ENCODE measurements around the gene DIAPH3.

Gene DIAPH3

DNA sequence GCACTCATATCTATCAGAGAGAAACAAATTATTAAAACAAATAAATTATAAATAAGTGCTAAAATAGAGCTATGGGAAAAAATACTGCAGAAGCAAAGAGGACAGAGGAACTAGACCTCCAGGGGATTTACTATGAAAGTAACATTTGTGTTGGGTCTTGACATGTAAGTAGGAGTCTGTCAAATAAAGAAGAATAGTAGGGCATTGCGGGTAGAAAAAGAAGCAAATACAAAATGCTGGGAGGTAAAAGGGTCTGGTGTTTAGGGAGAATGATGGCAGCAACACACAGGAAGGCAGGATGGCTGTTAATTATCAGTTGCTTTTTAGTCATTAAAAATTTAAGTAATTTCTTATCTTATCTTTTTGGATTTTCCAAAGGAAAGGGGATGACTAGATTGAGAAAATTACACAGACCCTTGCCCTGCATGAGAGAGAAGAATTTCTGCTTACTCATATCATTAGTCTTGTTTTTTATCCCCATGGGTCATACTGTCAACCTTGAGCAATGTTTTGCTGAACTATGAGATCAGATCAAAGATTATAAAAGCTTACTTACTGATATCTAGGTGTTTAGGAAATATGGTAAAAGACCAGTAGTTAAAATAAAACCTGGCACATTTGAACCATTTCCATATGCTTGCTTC, 472.7 kb downstream of the DIAPH3 start:
- in situ Hi-C loops (cut with MboI; ENCODE audit: low pct_unique_long_range_greater_than_20kb, low sequenced_read_pairs, unreplicated experiment), result loop anchor here (25.0 kb wide), 3 partner anchors 221 to 746 kb away; no protein-coding TSS in a partner anchor

GRCh38 chr13:59689057-59689456, 474.7 kb downstream of the DIAPH3 start:
- in situ Hi-C loops (cut with MboI; ENCODE audit: low pct_unique_long_range_greater_than_20kb, low sequenced_read_pairs, unreplicated experiment), result loop anchor here (25.0 kb wide), 3 partner anchors 223 to 748 kb away; no protein-coding TSS in a partner anchor

More for the DNA sequence above, 472.7 kb downstream of the DIAPH3 start:
- TF ChIP-seq CTCF (IDR thresholded peaks at IDR 0.05; ENCODE audit: extremely low read depth, insufficient read depth, missing control alignments), result no peak
- no peak for DNase-seq (ENCODE audit: low spot score)

GRCh38 chr13:59686798-59687394, 476.8 kb downstream of the DIAPH3 start:
- TF ChIP-seq CTCF (IDR thresholded peaks at IDR 0.05; ENCODE audit: extremely low read depth, insufficient read depth, missing control alignments), result no peak
- DNase-seq (ENCODE audit: low spot score), result no peak
- in situ Hi-C loops (cut with MboI; ENCODE audit: low pct_unique_long_range_greater_than_20kb, low sequenced_read_pairs, unreplicated experiment), result loop anchor here (25.0 kb wide), 3 partner anchors 225 to 750 kb away; no protein-coding TSS in a partner anchor

More at GRCh38 chr13:59689057-59689456, 474.7 kb downstream of the DIAPH3 start:
- no peak for DNase-seq (ENCODE audit: low spot score)
- TF ChIP-seq CTCF (IDR thresholded peaks at IDR 0.05; ENCODE audit: extremely low read depth, insufficient read depth, missing control alignments), result no peak

- no peak for DNase-seq (ENCODE audit: low spot score)
- no peak for TF ChIP-seq CTCF (IDR thresholded peaks at IDR 0.05; ENCODE audit: extremely low read depth, insufficient read depth, missing control alignments)
- in situ Hi-C loops (cut with MboI; ENCODE audit: low pct_unique_long_range_greater_than_20kb, low sequenced_read_pairs, unreplicated experiment), result loop anchor here (25.0 kb wide), 3 partner anchors 228 to 753 kb away; no protein-coding TSS in a partner anchor
Observed at GRCh38 chr13:59684105-59684504, 479.6 kb downstream of the DIAPH3 start.

DNA sequence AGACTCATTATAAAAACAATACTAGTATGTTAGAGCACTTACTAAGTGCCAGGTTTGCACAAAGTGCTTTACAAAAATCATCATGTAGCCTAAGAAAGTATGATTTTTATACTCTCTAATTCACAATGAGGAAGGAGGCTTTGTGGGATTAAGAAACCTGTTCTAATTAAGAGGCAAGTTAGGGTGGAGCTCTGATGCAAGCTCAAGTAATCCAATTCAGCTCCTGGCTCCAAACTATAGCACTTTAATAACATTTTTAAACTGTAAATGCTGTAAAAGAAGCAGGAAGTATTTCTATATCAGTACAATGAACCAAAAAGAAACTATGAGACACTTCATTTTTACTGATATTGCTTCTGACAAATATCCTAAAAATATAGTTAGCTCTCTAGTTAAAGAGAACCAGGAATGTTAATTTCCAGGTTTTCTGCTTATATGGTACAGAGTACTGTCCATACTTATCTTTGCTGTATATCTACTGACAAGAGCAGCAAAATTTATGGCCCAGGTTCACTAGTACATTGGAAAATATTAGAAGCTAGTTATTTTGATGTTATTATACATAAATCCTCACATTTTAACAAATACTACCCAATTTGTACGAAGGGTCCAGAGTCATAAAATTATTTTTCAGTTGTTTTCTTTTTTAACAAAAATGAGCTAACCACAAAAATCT, 482.0 kb downstream of the DIAPH3 start:
- no peak for TF ChIP-seq CTCF (IDR thresholded peaks at IDR 0.05; ENCODE audit: extremely low read depth, insufficient read depth, missing control alignments)
- DNase-seq (ENCODE audit: low spot score), result no peak
- in situ Hi-C loops (cut with MboI; ENCODE audit: low pct_unique_long_range_greater_than_20kb, low sequenced_read_pairs, unreplicated experiment), result loop anchor here (25.0 kb wide), 3 partner anchors 231 to 756 kb away; no protein-coding TSS in a partner anchor

DNA sequence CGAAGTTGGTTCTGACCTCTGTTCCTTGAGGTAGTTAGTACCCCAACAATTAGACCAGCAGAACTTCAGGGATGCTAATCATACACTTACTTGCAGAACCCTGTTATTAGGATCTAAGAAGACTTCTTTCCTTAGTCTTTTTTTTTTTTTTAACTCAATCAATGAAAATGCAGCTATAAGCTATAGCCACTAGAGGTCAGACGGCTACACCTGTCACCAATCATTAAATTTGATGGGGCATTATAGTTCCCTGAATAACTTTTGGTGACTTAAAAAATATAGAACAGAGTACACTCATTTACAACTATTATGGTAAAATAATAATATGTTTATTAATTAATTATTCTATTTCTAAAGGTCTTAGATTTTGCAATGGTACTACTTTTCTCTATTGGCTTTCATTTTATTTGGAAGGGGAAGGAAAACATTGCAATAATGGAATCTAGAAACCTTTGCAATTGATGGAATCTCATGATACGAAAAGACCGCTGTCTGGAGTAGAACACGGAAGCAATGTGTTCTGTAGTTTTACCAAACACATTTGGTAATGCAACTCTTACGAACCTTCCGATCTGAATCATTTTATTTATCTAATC, 483.2 kb downstream of the DIAPH3 start:
- peak; percentile 70 for TF ChIP-seq CTCF (IDR thresholded peaks at IDR 0.05; ENCODE audit: extremely low read depth, insufficient read depth, missing control alignments)
- DNase-seq (ENCODE audit: low spot score), result peak; percentile 22
- in situ Hi-C loops (cut with MboI; ENCODE audit: low pct_unique_long_range_greater_than_20kb, low sequenced_read_pairs, unreplicated experiment), result loop anchor here (25.0 kb wide), 3 partner anchors 232 to 757 kb away; no protein-coding TSS in a partner anchor

Data from GM13977 (cell line).